Kidney (tissue), 14 donors: Measurements from ENCODE around the gene RASGRF2. TPM values are rescaled to one million over a fixed set of nuclear protein-coding genes. Genes with fewer than 3 reads are reported as not detected.

ENCODE experiments used
- DNase-seq, 5 donors: peaks; one replicate each; pipeline ENCODE4 v3.0.0-alpha.2; 2013 to 2020
- FAIRE-seq: peaks from 2 replicates; lab custom pipeline; 2012; peaks lifted over from hg19 to GRCh38; lab: Jason Lieb, UNC
- H3K27ac ChIP-seq, 2 donors: one replicate each; pipeline ENCODE4 v1.7.0; 2013; ENCODE audit warnings: low read depth in 2 of 2, low read length in 2 of 2, inconsistent platforms in 1 of 2
- H3K27me3 ChIP-seq: one replicate; pipeline ENCODE4 v1.7.1; 2013; ENCODE audit warnings: low read length, inconsistent platforms; ENCODE audit not compliant: control insufficient read depth, insufficient read depth
- H3K36me3 ChIP-seq, 3 donors: one replicate each; pipeline versions ENCODE4 v1.7.0 to v1.7.1; 2013; ENCODE audit warnings: low read length in 3 of 3, control low read depth in 1 of 3, inconsistent platforms in 1 of 3; ENCODE audit not compliant: insufficient read depth in 3 of 3, control insufficient read depth in 2 of 3
- H3K4me1 ChIP-seq, 3 donors: one replicate each; pipeline versions ENCODE4 v1.7.0 to v1.7.1; 2013; ENCODE audit warnings: low read length in 3 of 3, inconsistent platforms in 1 of 3, low read depth in 1 of 3; ENCODE audit not compliant: control insufficient read depth in 2 of 3, insufficient read depth in 2 of 3
- H3K4me3 ChIP-seq, 3 donors: one replicate each; pipeline versions ENCODE4 v1.7.0 to v1.8.1; 2013; ENCODE audit warnings: low read length in 3 of 3, control low read depth in 1 of 3, inconsistent platforms in 1 of 3
- H3K9ac ChIP-seq, 3 donors: one replicate each; pipeline versions ENCODE4 v1.7.0 to v1.7.1; 2013; ENCODE audit warnings: low read length in 3 of 3, control low read depth in 1 of 3, inconsistent platforms in 1 of 3
- H3K9me3 ChIP-seq, 3 donors: one replicate each; pipeline versions ENCODE4 v1.7.0 to v1.7.1; 2013; ENCODE audit warnings: low read length in 3 of 3, control low read depth in 1 of 3, inconsistent platforms in 1 of 3; ENCODE audit not compliant: control insufficient read depth in 2 of 3, insufficient read depth in 1 of 3
- intact Hi-C: fragments of 100-400 bp; cut with DNase I; formaldehyde crosslinking; loops from one replicate; pipeline ENCODE4 v1.11.1; 2022
- polyA plus RNA-seq: library from polyadenylated mRNA; stranded (reverse); fragments of 350-450 nt; fragmentation: Illumina TruSeq; extraction: RNeasy Lipid Tissue Mini Kit (QIAGEN cat#74804); gene quantifications from one replicate; pipeline ENCODE4 v1.2.3, GENCODE V29; 2014; ENCODE audit warnings: low read depth, low replicate concordance; ENCODE audit not compliant: insufficient read depth
- total RNA-seq: library from RNA; stranded (reverse); fragmentation: NEBNext Ultra II Directional; extraction: Animal tissue kit (Norgen Biotek cat#: 25700); gene quantifications from one replicate; pipeline ENCODE4 v1.2.1, GENCODE V29; 2021
- TF ChIP-seq, protein P1 (sequence below): IDR thresholded peaks from 3 replicates; pipeline ENCODE4 v1.5.1; 2012; ENCODE audit warnings: mild to moderate bottlenecking, moderate library complexity, borderline replicate concordance; ENCODE audit not compliant: insufficient read depth; ENCODE audit errors: extremely low read depth
- donor health status: control.
- donor health status: control.
- donor health status: control.
- donor health status: control.
- donor health status: control.
- donor health status: DM: yes; HTN: yes; CAD: no.
- donor health status: Normal renal cell carcinoma (clear cell type).

The RASGRF2 gene
- total and polyA plus RNA-seq, 2 donors from 2014 or later: 4.9 to 14.7 TPM

DNA sequence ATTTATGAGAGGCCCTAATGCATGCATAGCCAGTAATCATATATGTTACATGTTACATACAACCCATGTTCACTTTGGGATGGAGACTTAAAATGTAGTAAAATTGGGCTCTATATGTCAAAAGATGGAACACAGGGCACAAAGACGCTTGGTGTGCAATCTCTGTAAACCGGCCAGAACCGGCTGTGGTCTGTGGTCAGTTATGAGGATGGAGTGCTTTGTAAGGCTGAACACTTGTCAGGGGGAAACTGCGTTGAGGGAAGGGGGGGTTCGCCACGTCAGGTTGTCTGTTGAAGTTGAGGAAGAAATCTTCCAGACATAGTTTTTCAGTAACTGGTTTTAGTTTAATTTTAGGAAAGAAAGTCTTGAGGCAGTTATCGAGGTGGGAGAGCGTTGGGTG is 270.3 kb downstream of the RASGRF2 start:
- Histone ChIP-seq H3K9me3 (no peaks in the 10 kb centered on the region), H3K4me3 (no peak overlapping the region), H3K27ac (no peak overlapping the region), H3K9ac (no peak overlapping the region), H3K27me3 (no peaks in the 10 kb centered on the region), H3K36me3 (peaks cover 0 to 2% (median 0%) of the 10 kb centered on the region in 3 donors), H3K4me1 (peaks cover 0 to 19% (median 0%) of the 10 kb centered on the region in 3 donors)
- TF ChIP-seq, protein P1, sequence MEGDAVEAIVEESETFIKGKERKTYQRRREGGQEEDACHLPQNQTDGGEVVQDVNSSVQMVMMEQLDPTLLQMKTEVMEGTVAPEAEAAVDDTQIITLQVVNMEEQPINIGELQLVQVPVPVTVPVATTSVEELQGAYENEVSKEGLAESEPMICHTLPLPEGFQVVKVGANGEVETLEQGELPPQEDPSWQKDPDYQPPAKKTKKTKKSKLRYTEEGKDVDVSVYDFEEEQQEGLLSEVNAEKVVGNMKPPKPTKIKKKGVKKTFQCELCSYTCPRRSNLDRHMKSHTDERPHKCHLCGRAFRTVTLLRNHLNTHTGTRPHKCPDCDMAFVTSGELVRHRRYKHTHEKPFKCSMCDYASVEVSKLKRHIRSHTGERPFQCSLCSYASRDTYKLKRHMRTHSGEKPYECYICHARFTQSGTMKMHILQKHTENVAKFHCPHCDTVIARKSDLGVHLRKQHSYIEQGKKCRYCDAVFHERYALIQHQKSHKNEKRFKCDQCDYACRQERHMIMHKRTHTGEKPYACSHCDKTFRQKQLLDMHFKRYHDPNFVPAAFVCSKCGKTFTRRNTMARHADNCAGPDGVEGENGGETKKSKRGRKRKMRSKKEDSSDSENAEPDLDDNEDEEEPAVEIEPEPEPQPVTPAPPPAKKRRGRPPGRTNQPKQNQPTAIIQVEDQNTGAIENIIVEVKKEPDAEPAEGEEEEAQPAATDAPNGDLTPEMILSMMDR: no peak
- no peak for FAIRE-seq
- no peak for DNase-seq
- intact Hi-C loops: no loop called here

DNA sequence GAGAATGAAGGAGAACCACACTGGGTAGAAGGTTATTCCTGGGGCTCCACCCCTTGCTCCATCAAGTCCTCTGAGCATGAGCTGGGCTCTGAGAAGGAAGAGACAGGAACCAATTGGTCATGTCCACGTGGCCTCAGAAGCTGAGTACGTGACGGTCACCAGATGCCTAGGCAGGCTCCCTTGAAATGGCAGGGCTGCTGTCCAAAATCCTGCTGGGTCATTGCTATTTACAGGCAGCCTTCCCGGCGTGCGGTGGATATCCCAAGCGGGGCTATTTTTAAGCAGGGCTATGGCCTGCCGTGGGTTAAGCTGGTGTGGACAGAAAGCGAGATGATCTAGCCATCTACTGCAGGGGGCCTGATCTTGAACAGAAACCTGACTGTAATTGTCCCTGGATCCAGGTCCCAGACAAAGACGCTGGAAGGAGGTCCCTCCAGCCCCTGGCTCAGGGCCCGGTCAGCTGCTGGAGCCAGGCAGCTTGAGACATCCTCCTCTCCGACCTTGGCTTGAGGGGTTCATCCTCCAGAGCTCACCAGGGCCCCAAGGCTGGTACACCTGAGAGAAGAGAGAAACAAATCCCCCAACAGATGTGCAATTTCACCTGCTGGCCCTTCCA is 272.4 kb downstream of the RASGRF2 start:
- Histone ChIP-seq H3K9me3 (no peaks in the 10 kb centered on the region), H3K27ac (peak overlapping the region; percentile 51 to 85), H3K27me3 (no peaks in the 10 kb centered on the region), H3K9ac (peak overlapping the region in 1 of 3 donors; percentile 6), H3K4me3 (peak overlapping the region in 2 of 3 donors; percentile 13 to 63), H3K36me3 (no peaks in the 10 kb centered on the region), H3K4me1 (peaks cover 0 to 20% (median 5%) of the 10 kb centered on the region in 3 donors)
- intact Hi-C loops: no loop called here
- TF ChIP-seq, protein P1: no peak
- FAIRE-seq (no peak), DNase-seq (peak in 2 of 5 donors; percentile 16 to 82)

DNA sequence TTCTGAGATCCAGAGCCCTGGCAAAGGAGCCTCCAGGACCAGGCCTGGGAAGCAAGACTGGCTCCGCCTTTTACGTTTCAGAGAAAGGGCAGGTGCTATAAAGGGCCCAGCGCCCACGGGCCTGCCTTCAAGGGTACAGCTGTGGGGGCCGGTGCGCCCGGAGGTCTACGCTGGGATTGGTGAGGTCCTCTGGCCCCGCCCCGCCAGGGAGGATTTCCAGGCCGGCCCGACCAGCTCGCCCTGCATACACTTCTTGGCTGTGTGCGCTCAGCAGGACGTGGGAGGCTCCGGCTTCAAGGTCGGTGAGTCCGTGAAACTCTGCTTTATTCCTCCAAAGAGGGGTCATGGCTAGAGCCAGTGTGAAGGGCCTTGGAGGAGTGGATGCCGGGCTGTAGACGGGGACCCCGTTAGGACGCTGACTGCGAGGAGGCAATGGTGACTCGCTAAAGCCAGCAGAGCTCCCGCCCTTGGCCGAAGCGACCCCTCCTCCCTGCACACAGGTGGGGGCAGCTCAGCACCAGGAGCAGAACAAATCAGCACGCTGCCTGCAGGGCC is 273.0 kb downstream of the RASGRF2 start, which contains the start of gene CKMT2:
TSS of gene CKMT2 (plus strand) at position 243 of the 555 bp plus-strand sequence. CDS start 17,811 bp downstream, outside the sequence.
- H3K9me3 ChIP-seq: no peaks in the 10 kb centered on the region
- no peak for FAIRE-seq
- TF ChIP-seq, protein P1: no peak
- no peaks in the 10 kb centered on the region for H3K27me3 ChIP-seq
- H3K36me3 ChIP-seq: no peaks in the 10 kb centered on the region
- DNase-seq: peak; percentile 78 to 87 (median 84)
- peak within 1 kb of the TSS; percentile 18 to 63 (median 60) for H3K4me3 ChIP-seq
- H3K9ac ChIP-seq: peak within 1 kb of the TSS in 2 of 3 donors; percentile 43 to 48
- intact Hi-C loops: no loop called here
- H3K4me1 ChIP-seq: peaks cover 0 to 20% (median 5%) of the 10 kb centered on the region in 3 donors
- H3K27ac ChIP-seq: peak within 1 kb of the TSS; percentile 65 to 85
